ENCODE results near the gene WT1.

Gene WT1

GRCh38 chr11:32429477-32429876 is 5.9 kb downstream of the WT1 start:
- TF ChIP-seq FOXP2 (optimal IDR thresholded peaks at IDR 0.05; ENCODE audit: borderline replicate concordance, extremely low read depth, extremely low read length, insufficient read depth) (no peak), POLR2AphosphoS5 (IDR thresholded peaks at IDR 0.05; ENCODE audit: low read depth, low read length) (no peak), REST (IDR thresholded peaks at IDR 0.05; ENCODE audit: insufficient read depth in 1 of 2, low read depth in 2 of 2, low read length in 2 of 2) (no peak), TAF1 (IDR thresholded peaks at IDR 0.05; ENCODE audit: borderline replicate concordance, insufficient read depth, low read length) (no peak), SIN3A (IDR thresholded peaks at IDR 0.05; ENCODE audit: borderline replicate concordance, insufficient read depth, low read length) (no peak)

- TF ChIP-seq TAF1 (IDR thresholded peaks at IDR 0.05; ENCODE audit: borderline replicate concordance, insufficient read depth, low read length) (no peak), FOXP2 (optimal IDR thresholded peaks at IDR 0.05; ENCODE audit: borderline replicate concordance, extremely low read depth, extremely low read length, insufficient read depth) (no peak), SIN3A (IDR thresholded peaks at IDR 0.05; ENCODE audit: borderline replicate concordance, insufficient read depth, low read length) (no peak), REST (IDR thresholded peaks at IDR 0.05; ENCODE audit: insufficient read depth in 1 of 2, low read depth in 2 of 2, low read length in 2 of 2) (no peak), POLR2AphosphoS5 (IDR thresholded peaks at IDR 0.05; ENCODE audit: low read depth, low read length) (no peak)
These were observed 6.6 kb downstream of the WT1 start for GRCh38 chr11:32428665-32429303.

GRCh38 chr11:32427935-32428664 is 7.2 kb downstream of the WT1 start:
- TF ChIP-seq TAF1 (IDR thresholded peaks at IDR 0.05; ENCODE audit: borderline replicate concordance, insufficient read depth, low read length) (no peak), REST (IDR thresholded peaks at IDR 0.05; ENCODE audit: insufficient read depth in 1 of 2, low read depth in 2 of 2, low read length in 2 of 2) (no peak), FOXP2 (optimal IDR thresholded peaks at IDR 0.05; ENCODE audit: borderline replicate concordance, extremely low read depth, extremely low read length, insufficient read depth) (no peak), SIN3A (IDR thresholded peaks at IDR 0.05; ENCODE audit: borderline replicate concordance, insufficient read depth, low read length) (no peak), POLR2AphosphoS5 (IDR thresholded peaks at IDR 0.05; ENCODE audit: low read depth, low read length) (no peak)

GRCh38 chr11:32427616-32427934 is 7.8 kb downstream of the WT1 start:
- TF ChIP-seq SIN3A (IDR thresholded peaks at IDR 0.05; ENCODE audit: borderline replicate concordance, insufficient read depth, low read length) (no peak), POLR2AphosphoS5 (IDR thresholded peaks at IDR 0.05; ENCODE audit: low read depth, low read length) (no peak), REST (IDR thresholded peaks at IDR 0.05; ENCODE audit: insufficient read depth in 1 of 2, low read depth in 2 of 2, low read length in 2 of 2) (no peak), TAF1 (IDR thresholded peaks at IDR 0.05; ENCODE audit: borderline replicate concordance, insufficient read depth, low read length) (no peak)
